ENCODE data around the gene PSMA1.
A peak's percentile ranks its signal among the peaks of the same experiment; 100 is the strongest.

The PSMA1 gene

DNA sequence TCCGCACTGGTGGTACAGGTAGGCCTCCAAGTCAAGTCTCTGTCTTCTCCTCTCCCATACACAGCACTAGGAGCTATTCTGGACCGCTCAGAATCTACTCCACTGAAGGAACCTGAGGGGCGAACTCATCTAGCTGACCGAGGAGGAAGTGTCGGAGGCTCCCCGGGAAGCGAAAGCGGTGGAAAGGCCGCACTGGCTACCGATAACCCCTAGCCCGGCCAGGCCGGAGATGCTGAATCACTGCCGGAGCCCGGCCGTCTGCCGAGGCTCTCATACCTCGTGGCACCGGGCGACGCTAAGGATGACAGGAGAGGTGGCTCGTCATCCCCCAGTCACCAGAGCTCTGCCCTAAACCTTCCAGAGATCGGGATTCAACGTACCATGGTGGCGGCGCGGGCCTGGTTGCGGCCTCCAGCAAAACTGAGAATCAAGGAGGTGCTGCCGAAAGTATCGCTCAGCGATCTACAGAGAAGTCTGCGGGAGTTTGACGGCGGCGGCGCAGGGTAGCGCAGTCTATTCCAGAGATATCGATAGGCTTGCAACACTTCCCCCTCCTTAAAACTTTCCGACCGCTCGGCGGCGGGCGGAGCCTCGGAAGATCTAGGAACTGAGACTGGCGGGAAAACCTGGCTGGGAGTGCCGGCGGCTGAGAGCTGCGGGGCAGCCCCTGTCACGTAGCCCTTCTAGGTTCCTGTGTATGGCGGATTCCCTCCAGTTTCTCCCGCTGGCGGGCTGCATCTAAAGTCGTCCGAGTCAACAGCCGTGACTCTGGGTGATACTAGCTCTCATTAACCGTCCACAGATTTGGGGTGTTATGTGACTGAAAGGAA lies at the start of gene PSMA1:
Gene PSMA1 (minus strand): TSS at position 470 of the 830 bp plus-strand sequence. CDS start 87 bp downstream, at position 383.
- H3K27ac ChIP-seq (ENCODE audit: extremely low read depth, low read depth, low read length) = peak within 1 kb of the TSS; percentile 77
- TF ChIP-seq ZNF214 (tag by site-specific recombination; IDR thresholded peaks at IDR 0.05; ENCODE audit: borderline replicate concordance) (no peak), ZNF266 (tag by site-specific recombination; IDR thresholded peaks at IDR 0.05; ENCODE audit: low read depth) (no peak), ZFHX2 (tag by site-specific recombination; conservative IDR thresholded peaks at IDR 0.05) (no peak), KLF9 (tag by site-specific recombination; IDR thresholded peaks at IDR 0.05; ENCODE audit: low read depth) (no peak; the same call in 1 of the 2 replicates), ZNF146 (tag by site-specific recombination; IDR thresholded peaks at IDR 0.05) (no peak), ZNF596 (tag by site-specific recombination; IDR thresholded peaks at IDR 0.05) (no peak), REPIN1 (tag by site-specific recombination; IDR thresholded peaks at IDR 0.05; ENCODE audit: low read depth) (no peak), ZNF549 (tag by site-specific recombination; IDR thresholded peaks at IDR 0.05) (no peak), HOXC10 (CRISPR knock-in tag; IDR thresholded peaks at IDR 0.05) (0 out of 2 replicates have a peak, but pooled peaks have one; percentile 37), YY2 (tag by site-specific recombination; IDR thresholded peaks at IDR 0.05) (no peak), KLF8 (tag by site-specific recombination; IDR thresholded peaks at IDR 0.05) (peak; percentile 65), ZNF558 (tag by site-specific recombination; IDR thresholded peaks at IDR 0.05) (no peak), ZNF354C (tag by site-specific recombination; IDR thresholded peaks at IDR 0.05; ENCODE audit: borderline replicate concordance, low read depth) (no peak), HOXA7 (CRISPR knock-in tag; IDR thresholded peaks at IDR 0.05; ENCODE audit: borderline replicate concordance) (no peak), ZBTB7A (tag by site-specific recombination; IDR thresholded peaks at IDR 0.05; ENCODE audit: low read depth) (no peak), ZNF114 (tag by site-specific recombination; IDR thresholded peaks at IDR 0.05) (no peak), GLI2 (tag by site-specific recombination; IDR thresholded peaks at IDR 0.05; ENCODE audit: borderline replicate concordance, low read depth) (no peak), ZSCAN16 (tag by site-specific recombination; IDR thresholded peaks at IDR 0.05) (no peak), RBAK (tag by site-specific recombination; IDR thresholded peaks at IDR 0.05) (no peak)
- TF ChIP-seq, protein P1, sequence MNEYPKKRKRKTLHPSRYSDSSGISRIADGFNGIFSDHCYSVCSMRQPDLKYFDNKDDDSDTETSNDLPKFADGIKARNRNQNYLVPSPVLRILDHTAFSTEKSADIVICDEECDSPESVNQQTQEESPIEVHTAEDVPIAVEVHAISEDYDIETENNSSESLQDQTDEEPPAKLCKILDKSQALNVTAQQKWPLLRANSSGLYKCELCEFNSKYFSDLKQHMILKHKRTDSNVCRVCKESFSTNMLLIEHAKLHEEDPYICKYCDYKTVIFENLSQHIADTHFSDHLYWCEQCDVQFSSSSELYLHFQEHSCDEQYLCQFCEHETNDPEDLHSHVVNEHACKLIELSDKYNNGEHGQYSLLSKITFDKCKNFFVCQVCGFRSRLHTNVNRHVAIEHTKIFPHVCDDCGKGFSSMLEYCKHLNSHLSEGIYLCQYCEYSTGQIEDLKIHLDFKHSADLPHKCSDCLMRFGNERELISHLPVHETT (tag by site-specific recombination; IDR thresholded peaks at IDR 0.05) = 0 out of 2 replicates have a peak, but pooled peaks have one; percentile 12
- TF ChIP-seq, protein P2, sequence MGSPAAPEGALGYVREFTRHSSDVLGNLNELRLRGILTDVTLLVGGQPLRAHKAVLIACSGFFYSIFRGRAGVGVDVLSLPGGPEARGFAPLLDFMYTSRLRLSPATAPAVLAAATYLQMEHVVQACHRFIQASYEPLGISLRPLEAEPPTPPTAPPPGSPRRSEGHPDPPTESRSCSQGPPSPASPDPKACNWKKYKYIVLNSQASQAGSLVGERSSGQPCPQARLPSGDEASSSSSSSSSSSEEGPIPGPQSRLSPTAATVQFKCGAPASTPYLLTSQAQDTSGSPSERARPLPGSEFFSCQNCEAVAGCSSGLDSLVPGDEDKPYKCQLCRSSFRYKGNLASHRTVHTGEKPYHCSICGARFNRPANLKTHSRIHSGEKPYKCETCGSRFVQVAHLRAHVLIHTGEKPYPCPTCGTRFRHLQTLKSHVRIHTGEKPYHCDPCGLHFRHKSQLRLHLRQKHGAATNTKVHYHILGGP (tag by site-specific recombination; IDR thresholded peaks at IDR 0.05) = peak; percentile 87
- TF ChIP-seq, protein P3, sequence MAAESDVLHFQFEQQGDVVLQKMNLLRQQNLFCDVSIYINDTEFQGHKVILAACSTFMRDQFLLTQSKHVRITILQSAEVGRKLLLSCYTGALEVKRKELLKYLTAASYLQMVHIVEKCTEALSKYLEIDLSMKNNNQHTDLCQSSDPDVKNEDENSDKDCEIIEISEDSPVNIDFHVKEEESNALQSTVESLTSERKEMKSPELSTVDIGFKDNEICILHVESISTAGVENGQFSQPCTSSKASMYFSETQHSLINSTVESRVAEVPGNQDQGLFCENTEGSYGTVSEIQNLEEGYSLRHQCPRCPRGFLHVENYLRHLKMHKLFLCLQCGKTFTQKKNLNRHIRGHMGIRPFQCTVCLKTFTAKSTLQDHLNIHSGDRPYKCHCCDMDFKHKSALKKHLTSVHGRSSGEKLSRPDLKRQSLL (tag by site-specific recombination; IDR thresholded peaks at IDR 0.05) = no peak
- TF ChIP-seq, protein P4, sequence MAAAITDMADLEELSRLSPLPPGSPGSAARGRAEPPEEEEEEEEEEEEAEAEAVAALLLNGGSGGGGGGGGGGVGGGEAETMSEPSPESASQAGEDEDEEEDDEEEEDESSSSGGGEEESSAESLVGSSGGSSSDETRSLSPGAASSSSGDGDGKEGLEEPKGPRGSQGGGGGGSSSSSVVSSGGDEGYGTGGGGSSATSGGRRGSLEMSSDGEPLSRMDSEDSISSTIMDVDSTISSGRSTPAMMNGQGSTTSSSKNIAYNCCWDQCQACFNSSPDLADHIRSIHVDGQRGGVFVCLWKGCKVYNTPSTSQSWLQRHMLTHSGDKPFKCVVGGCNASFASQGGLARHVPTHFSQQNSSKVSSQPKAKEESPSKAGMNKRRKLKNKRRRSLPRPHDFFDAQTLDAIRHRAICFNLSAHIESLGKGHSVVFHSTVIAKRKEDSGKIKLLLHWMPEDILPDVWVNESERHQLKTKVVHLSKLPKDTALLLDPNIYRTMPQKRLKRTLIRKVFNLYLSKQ (tag by site-specific recombination; IDR thresholded peaks at IDR 0.05; ENCODE audit: borderline replicate concordance) = no peak
- TF ChIP-seq, protein P5, sequence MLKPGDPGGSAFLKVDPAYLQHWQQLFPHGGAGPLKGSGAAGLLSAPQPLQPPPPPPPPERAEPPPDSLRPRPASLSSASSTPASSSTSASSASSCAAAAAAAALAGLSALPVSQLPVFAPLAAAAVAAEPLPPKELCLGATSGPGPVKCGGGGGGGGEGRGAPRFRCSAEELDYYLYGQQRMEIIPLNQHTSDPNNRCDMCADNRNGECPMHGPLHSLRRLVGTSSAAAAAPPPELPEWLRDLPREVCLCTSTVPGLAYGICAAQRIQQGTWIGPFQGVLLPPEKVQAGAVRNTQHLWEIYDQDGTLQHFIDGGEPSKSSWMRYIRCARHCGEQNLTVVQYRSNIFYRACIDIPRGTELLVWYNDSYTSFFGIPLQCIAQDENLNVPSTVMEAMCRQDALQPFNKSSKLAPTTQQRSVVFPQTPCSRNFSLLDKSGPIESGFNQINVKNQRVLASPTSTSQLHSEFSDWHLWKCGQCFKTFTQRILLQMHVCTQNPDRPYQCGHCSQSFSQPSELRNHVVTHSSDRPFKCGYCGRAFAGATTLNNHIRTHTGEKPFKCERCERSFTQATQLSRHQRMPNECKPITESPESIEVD (tag by site-specific recombination; IDR thresholded peaks at IDR 0.05) = no peak
- TF ChIP-seq, protein P6, sequence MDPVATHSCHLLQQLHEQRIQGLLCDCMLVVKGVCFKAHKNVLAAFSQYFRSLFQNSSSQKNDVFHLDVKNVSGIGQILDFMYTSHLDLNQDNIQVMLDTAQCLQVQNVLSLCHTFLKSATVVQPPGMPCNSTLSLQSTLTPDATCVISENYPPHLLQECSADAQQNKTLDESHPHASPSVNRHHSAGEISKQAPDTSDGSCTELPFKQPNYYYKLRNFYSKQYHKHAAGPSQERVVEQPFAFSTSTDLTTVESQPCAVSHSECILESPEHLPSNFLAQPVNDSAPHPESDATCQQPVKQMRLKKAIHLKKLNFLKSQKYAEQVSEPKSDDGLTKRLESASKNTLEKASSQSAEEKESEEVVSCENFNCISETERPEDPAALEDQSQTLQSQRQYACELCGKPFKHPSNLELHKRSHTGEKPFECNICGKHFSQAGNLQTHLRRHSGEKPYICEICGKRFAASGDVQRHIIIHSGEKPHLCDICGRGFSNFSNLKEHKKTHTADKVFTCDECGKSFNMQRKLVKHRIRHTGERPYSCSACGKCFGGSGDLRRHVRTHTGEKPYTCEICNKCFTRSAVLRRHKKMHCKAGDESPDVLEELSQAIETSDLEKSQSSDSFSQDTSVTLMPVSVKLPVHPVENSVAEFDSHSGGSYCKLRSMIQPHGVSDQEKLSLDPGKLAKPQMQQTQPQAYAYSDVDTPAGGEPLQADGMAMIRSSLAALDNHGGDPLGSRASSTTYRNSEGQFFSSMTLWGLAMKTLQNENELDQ (tag by site-specific recombination; IDR thresholded peaks at IDR 0.05; ENCODE audit: low read depth) = no peak
- TF ChIP-seq, protein P7, sequence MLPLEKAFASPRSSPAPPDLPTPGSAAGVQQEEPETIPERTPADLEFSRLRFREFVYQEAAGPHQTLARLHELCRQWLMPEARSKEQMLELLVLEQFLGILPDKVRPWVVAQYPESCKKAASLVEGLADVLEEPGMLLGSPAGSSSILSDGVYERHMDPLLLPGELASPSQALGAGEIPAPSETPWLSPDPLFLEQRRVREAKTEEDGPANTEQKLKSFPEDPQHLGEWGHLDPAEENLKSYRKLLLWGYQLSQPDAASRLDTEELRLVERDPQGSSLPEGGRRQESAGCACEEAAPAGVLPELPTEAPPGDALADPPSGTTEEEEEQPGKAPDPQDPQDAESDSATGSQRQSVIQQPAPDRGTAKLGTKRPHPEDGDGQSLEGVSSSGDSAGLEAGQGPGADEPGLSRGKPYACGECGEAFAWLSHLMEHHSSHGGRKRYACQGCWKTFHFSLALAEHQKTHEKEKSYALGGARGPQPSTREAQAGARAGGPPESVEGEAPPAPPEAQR (tag by site-specific recombination; IDR thresholded peaks at IDR 0.05) = no peak

More for the DNA sequence above, at the start of gene PSMA1:
- POLR2A ChIA-PET = interaction anchor here (0.9 to 2.3 kb wide), 6 partner anchors 20 to 388 kb away, joined by 3 to 9 read pairs (median 5); partner anchors contain the start of genes COPB1, CYP2R1 and PDE3B
- Histone ChIP-seq H3K9me3 (ENCODE audit: control insufficient read depth, insufficient read depth, low read depth, low read length) (no peaks in the 10 kb centered on the region), H3K4me3 (ENCODE audit: low read depth, low read length) (peak within 1 kb of the TSS; percentile 81), H3K4me1 (ENCODE audit: control insufficient read depth, insufficient read depth, low read length) (no peaks in the 10 kb centered on the region), H3K36me3 (ENCODE audit: control insufficient read depth in 2 of 2, insufficient read depth in 1 of 2, low read length in 2 of 2) (peaks cover 17 to 38% of the 10 kb centered on the region in 2 experiments; a peak in 2 of 3 replicates)
- CTCF ChIA-PET = interaction anchor here (0.5 to 0.7 kb wide), 5 partner anchors 100 to 1116 kb away, joined by 3 to 4 read pairs (median 4); no protein-coding TSS in a partner anchor
